GM18502 (cell line): Measurements from ENCODE around the gene DAZAP2.
"Not testable (repeated sequence)": the region's sequence is repeated elsewhere in the genome, so short reads cannot be mapped to it uniquely, and the experiment has no call there.

Experiments
- ATAC-seq: cut with Tn5 transposase; IDR thresholded peaks from one replicate; pipeline ENCODE4 v1.9.1; 2021; ENCODE audit warnings: mild to moderate bottlenecking; ENCODE audit not compliant: unreplicated experiment, poor library complexity

DAZAP2 gene

DNA sequence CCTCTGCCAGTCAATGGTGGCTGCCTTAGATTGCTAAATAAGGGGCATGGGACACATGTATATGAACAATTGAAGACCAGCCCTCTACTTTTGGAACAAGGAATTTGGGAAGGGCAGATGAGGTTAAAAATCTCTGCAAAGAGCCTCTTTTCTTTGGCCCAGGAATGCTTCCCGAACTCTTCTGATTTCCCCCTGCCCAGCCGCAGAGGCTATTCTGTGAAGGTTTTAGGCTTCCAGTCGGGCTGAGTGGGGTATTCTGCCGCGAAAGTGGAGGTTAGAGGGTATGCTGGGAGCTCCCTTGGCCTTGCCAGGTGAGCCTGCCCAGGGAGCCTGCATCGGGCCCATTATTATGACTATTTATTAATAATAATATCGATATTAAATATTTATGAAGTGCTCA is 22.0 kb upstream of the DAZAP2 start:
- peak; percentile 5 for ATAC-seq

DNA sequence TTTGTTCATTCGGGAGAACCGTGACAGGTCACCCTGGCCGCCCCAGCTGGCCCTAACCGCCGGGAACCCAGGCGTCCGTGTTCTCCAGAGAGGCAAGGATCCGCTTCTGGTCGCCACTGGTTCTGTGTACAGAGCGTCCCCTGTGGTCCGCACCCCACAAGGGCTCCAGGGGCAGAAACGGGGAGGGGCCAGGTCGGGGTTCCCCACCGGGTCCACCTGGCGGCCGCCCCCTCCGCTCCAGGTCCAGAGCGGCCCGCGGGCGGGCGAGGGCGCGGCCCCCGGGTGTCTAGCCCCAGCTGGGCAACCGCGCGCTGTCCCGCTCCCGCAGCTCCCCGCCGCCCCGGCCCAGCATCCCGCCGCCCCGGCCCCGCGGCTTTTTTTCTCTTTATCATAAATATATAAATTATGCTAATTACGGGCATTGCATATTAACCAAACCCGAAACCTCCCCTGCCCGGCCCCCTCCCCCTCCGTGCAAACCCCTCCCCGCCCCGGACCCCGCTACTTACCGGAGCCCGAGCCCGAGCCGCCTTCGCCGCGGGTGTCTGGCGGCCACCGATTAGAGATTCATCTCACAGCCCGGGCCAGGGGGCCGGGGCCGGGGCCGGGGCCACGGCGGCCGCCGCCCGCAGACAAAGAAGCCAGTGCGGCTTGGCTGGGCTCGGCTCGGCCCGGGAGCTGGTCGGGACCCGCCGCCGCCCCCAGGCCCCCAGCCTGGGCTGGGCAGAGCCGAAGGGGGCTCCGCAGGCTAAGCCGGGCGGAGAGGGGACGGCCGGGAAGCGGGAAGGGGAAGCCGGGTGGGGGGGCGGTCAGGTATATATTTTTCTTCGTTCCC is 21.3 kb upstream of the DAZAP2 start:
- ATAC-seq = peak; percentile 56

DNA sequence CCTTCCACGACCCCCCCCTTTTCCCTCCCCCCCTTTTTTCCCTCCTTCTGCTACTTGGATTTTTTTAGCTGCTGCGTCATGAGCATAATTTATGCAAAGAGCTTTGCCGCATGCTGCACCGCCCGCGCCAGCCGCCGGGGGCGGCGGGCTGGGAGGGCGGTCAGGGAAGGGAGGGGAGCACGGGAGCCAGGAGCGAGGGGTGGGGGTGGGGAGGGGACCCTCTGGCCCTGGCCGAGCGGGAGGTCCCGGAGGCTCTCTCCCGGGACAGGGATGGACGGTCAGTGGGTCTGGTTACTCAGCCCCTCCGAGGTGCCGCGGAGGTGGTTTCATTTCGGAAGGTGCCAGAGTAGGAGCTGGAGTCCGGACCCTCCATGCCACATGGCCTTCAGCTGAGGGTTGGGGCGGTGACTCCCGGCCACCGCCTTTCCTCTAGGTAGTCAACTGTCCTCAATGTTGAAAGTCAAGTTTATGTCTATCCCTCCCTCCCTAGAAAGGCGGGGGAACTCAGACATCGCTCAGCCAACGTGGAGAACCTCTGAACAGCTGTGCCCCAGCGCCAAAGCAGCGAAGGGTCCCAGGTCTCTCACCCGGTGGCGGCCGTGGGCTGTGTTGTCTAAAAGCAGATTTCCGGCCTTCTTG is 20.5 kb upstream of the DAZAP2 start, which contains the start of gene POU6F1:
POU6F1 (minus strand) TSS at position 95 of the 639 bp plus-strand sequence. CDS start 11,226 bp downstream, outside the sequence.
- ATAC-seq = peak; percentile 70

DNA sequence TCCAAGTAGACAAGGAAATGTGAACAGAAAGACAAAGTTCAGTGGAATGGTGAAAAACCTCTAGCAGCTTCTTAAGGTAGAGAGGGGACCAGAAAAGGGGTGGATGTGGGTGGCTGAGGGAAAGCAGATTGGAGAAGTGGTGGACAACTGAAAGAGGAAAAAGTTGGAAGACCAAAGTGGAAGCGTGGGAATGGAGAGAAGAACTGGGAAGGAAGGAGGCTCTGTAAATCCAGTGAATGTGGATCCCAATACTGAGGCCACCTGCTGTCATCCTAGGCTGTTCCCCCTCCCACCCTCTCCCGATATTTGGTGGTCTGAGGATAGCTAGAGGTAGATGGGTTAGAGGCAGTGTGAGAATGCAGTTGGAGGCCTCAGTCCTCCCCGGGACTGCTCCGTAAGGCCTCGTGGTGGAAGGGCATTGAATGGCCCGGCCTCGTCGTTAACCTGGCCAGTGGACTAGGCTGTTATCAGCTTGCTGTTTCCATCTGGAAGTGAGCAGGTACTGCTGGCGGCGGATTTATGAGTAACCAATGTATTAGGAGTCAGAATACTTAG is 19.9 kb upstream of the DAZAP2 start:
- no peak for ATAC-seq

DNA sequence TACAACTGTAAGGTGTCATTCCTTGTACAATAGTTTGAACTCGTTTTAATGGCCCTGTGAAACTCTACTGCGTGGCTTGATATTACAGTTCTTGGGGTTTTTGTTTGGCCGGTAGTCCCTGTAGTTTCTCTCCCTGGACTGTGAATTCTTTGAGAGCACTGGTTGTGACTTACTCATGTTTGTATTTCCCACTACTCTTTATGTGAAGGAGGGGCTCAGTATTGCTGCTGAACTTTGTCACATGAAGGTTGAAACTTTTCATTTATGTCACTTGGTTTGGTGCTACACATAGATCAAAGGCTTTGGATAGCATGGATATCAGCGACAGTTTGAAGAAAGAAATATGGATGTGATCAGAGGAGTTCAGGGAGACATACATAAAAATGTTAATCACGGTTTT is 19.3 kb upstream of the DAZAP2 start:
- ATAC-seq = no peak

DNA sequence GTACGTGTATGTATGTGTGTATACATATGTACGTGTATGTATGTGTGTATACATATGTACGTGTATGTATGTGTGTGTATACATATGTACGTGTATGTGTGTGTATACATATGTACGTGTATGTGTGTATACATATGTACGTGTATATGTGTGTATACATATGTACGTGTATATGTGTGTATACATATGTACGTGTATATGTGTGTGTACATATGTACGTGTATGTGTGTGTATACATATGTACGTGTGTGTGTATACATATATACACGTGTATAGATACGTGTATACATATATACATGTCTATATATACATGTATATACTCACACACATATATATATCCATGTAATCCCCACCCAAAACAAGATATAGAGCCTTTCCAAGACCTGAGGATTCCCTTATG is 18.8 kb upstream of the DAZAP2 start:
- not testable (repeated sequence) for ATAC-seq

DNA sequence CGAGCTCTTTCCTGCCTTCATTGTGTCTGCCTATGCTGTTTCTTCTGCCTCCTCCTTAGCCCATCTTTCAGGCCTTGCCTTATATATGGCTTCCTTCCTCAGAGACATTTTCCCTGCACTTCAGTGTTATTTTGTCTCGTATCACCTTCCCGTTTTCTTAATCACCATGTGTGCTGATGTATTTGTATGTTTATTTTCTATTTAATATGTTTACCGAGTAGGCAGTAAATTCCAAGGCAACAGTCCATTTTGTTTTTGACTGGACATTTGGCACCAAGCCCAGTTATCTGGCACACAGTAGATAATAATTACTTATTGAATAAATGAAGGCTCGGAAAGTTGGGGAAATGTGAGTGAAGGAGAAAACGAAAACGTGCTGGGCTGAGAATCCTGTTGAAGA is 16.2 kb upstream of the DAZAP2 start:
- no peak for ATAC-seq

DNA sequence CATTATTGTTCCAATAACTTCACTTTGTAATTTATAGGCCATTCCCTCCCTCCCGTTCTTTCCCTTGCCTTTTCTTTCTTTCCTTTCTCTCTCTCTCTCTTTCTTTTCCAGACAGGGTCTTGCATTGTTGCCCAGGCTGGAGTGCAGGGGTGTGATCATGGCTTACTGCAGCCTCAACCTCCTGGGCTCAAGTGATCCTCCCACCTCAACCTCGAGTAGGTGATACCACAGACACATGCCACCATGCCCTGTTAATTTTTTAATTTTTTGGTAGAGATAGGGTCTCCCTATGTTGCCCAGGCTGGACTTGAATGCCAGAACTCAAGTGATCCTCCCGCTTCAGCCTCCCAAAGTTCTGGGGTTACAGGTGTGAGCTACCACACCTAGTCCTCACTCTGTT is 14.0 kb upstream of the DAZAP2 start:
- no peak for ATAC-seq

DNA sequence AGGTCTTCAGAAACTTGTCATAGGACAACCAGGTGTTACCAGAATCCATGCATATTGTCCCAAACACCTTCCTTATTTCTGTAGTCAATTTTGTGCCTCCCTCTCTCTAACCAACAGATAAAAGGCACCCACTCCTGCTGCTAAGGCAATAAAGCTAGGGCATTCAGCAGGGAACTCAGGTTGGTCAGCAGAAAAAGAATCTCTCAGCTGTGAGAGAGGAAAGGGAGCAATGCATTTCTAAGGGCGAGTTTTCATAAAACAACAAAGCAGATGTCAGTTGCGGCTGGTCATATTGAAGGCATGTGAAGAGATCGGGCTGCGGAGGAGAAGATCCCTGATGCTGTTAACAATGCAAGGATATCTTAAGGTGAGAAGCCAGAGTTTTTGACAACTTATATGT is 13.4 kb upstream of the DAZAP2 start:
- no peak for ATAC-seq

DNA sequence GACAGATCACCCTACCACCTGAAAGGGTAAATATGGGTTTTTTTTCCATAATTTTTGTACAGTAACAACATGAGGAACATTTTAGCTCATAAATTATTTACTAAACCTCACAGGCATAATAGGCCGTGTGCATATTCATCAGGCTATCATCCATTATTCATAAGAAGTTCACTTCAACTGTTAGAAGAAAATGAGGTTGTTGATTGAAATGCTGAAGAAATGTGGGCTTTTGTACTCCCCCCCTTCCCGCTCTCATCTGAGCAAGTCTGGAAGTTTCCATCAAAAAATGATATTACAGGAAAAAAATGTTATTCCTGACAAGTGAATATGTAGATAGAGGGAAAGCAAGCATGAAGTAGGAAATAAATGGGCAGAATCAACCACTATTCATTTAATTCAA is 12.9 kb upstream of the DAZAP2 start:
- ATAC-seq = no peak

DNA sequence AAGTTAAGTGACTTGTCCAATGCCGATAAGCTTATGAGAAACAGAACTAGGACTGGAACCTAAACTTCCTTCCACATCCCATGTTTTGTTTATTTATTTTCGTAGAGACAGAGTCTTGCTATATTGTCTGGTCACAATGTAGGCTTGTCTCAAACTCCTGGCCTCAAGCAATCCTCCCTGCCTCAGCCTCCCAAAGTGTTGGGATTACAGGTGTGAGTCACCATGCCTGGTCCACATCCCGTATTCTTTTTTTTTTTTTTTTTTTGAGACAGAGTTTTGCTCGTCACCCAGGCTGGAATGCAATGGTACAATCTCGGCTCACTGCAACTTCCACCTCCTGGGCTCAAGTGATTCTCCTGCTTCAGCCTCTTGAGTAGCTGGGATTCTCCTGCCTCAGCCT is 11.5 kb upstream of the DAZAP2 start:
- not testable (repeated sequence) for ATAC-seq

DNA sequence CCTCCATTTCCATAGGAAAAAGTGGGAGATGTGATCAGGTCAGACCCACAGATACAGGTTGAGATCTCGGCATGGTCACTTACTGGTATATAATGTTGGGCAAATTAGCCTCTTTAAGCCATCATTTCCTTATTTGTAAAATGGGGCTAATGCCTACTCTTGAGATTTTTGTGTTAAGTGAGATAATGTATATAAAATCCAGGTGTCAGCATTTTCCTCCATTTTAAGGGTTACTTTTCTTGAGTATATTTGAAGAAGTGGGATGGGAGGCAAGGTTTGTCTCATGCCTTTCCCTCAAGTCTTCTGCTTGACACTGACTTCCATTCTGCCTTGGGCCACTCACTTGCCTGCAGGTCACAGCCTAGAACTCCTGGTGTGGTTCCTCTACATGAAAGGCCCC is 10.7 kb upstream of the DAZAP2 start:
- no peak for ATAC-seq

DNA sequence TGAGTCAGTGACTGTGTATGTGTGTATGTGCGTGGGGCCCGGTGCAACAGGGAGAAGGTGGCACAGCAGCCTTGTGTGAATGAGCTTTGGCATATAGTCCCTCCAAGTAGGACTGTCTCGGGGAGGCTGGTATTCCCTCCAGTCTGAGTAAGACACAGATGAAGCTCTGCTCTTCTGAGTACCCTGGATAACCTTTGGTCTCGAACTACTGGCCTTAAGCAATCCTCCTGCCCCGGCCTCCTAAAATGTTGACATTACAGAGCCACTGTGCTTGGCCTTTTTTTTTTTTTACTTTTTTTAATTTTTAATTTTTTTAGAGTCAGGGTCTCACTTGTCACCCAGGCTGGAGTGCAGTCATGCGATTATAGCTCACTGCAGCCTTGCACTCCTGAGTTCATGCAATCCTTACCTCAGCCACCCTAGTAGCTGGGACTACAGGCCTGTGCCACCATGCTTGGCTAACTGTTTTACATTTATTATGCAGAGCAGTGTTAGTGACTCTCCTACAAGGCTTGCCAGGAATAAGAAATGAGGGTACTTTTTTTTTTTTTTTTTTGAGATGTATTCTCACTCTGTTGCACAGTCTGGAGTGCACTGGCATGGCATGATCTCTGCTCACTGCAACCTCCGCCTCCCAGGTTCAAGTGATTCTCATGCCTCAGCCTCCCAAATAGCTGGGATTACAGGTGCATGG is 9.4 kb upstream of the DAZAP2 start:
- no peak for ATAC-seq

DNA sequence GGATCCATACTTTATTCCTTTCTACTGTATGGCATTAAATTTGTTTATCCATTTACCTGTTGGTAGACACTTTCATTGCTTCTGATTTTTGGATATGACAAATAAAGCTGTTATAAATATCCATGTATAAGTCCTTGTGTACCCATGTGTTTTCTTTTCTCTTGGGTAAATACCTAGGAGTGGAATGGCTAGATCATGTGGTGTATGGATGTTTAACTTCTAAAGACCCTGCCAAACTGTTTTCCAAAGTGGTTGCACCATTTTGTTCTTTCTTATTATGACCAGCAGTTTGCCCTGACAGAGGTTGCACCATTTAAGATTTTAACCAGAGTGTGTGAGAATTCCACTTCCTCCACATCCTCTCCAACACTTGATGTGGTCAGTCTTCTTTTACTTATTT is 6.0 kb upstream of the DAZAP2 start:
- ATAC-seq = no peak

DNA sequence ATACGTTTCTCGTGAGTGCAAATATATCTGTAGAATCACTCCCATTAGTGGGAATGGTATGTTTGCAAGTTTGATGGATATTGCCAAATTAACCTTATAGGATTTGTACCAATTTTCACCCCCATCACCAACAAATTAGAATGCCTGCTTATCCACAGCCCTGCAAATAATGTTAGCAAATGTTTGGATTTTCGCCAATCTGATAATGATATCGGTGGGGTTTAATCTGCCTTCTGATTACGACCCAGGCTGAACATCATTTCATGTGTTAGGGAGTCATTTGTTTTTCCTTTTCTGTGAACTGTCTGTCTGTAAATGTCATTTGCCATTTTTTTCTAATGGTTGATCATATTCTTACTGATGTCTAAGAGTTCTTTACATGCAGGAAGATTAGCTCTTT is 4.1 kb upstream of the DAZAP2 start:
- ATAC-seq = no peak

DNA sequence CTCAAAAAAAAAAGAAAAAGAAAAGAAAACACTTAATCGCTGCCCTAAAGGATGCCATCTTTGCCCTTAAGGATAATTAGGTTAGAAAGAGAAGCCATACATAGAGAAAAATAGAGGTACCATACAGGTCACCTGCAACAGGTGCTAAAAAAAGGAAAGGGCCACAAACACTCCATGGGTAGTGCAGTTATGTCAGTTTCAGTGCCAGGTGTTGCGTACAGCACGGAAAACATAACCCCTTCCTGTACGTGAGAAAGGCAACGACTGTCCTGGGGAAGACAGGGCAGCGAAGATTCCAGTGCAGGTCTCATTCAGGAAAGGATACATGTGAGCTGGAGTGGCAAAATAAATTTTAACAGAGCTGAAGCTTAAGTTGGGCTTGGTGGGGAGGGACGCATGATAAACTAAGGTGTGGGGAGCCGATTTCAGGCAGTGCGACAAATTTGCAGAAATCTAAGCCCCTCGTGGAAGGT is 553 bp upstream of the DAZAP2 start:
- ATAC-seq = no peak

DNA sequence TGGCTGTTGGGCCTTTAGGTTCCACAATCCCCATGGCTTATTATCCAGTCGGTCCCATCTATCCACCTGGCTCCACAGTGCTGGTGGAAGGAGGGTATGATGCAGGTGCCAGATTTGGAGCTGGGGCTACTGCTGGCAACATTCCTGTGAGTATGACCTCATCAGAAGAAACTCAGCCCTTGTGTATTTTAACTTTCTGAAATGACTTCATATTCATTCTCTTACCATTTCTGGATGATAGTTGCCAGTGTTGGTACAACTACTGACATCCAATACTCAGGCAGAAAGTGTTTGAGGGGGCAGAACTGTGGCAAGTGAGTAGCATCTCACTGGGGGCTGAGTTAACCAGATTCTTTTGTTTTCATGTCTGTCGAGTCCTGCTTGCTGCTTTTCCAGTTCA is 2.3 kb downstream of the DAZAP2 start:
- no peak for ATAC-seq

DNA sequence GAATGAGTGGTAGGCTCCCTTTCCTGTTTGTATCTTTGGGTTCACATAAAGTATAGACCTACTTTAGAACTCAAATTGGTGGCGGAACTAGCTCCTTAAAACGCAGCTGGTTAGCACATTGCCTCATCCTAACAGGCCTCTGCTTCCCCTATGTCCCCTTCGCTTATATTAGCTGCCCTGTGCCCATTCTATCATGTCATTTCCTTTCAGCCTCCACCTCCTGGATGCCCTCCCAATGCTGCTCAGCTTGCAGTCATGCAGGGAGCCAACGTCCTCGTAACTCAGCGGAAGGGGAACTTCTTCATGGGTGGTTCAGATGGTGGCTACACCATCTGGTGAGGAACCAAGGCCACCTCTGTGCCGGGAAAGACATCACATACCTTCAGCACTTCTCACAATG is 3.5 kb downstream of the DAZAP2 start:
- no peak for ATAC-seq

DNA sequence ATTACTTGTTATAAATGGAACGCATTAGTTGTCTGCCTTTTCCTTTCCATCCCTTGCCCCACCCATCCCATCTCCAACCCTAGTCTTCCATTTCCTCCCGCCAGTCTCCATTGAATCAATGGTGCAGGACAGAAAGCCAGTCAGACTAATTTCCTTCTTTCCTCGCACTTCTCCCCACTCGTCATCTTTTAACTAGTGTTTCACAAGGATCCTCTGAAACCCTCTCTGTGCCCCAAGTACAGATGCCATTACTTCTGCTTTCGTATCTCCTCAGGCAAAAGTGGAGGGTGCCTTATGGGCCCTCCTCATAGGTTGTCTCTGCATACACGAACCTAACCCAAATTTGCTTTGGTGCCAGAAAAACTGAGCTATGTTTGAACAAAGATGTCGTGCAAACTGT is 4.2 kb downstream of the DAZAP2 start:
- no peak for ATAC-seq

DNA sequence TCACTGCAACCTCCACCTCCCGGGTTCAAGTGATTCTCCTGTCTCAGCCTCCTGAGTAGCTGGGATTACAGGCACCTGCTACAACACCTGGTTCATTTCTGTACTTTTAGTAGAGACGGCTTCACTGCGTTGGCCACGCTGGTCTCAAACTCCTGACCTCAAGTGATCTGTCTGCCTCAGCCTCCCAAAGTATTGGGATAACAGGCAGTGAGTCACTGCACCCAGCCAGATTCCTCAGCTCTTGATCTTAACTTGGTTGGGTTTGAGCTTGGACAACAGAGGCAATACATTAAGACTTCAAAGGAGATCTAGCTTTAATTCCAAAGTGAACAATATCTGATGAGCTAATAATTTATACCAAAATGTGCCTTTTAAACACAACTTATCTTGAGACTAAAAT is 5.6 kb downstream of the DAZAP2 start:
- ATAC-seq = no peak
